ENCODE measurements around the gene VPS41.

Gene VPS41

DNA sequence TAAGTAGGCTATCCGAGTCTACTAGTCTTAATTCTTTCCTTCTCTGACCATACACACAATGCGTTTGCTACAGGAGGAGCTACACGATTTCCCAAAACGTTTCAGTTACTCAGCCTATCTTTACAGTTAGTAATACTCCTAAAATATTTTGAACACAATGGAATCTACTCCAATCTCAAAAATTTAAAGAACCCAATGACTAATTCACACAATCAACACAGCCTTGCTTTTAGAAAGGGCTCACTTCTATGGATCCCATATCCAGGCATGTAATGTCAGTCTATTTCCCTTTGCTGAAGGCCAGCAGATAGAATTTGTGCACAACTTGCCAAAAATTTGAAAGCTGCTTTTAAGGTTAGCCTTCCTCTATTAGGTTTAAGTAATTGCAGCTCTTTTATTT lies 107.2 kb downstream of the VPS41 start:
- DNase-seq (ENCODE audit: low read depth): no peak

DNA sequence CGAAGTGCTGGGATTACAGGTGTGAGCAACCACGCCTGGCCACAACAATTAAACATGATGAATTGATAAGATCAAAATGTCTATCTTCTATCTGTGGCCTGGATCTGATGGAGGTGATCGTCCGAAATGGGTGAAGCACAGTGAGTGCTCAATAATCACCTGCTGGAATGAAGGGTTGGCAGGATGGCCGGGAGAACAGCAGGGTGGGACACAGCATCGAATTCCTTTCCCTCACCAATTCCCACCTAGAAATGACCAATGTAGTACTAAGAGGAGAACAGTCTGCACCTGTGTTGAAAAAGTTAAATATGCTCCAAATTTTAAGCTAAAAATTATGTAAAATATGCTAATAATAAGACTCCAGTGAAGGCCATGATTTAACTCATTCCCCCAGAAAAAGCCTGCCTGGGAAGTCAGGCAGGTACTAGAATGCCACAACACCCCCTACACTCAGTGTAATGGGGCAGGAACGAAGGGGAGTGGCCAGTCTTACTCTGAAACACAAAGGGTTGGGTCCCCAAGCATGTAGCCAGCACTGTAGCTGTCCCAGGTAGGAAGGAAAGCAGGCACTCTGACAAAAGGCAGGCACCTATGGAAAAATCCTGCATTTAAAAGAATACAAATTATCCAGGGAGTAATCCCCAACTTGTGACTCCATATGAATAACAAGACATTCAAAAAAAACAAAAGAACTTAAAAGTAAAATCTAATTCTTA lies 110.3 kb downstream of the VPS41 start:
- no peak for DNase-seq (ENCODE audit: low read depth)

DNA sequence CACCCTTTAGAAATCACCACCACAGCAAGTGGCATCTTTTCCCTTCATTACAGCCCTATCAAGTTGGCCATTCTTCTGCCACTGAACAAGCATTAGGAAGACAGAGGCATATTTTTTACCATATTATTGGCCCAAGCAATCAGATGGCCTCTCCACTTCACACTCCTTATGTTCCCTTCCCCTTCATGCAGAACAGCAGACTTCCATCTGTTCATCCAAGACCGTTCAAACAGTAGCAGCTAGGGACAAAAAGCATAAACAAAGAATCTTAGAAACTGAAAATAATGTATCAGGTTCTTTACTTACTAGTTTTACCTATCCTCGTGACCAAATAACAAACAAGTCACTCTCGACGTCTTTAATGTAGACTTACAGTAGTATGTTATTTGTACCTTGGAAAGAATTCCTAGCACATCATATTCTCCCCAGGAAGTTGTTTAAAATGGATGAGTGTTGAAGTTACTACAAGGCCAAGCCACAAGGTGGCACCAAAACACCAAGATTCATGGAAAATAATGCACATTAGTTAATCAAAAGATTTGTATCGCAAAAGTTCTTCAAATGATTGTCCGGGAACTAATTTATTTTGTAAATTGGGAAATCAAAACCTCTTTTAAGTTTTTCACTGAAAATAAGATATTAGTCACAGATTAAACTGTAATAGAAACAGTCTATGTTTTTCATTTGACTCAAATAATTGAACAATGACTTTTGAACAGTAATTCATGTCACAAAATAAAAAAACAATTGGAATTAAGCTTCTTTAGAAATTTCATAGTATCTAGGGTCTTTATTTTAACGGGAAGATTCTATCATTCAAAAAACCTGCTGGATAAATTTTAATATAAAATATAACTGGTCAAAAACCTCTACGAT lies 112.1 kb downstream of the VPS41 start:
- peak; percentile 34 for DNase-seq (ENCODE audit: low read depth)

DNA sequence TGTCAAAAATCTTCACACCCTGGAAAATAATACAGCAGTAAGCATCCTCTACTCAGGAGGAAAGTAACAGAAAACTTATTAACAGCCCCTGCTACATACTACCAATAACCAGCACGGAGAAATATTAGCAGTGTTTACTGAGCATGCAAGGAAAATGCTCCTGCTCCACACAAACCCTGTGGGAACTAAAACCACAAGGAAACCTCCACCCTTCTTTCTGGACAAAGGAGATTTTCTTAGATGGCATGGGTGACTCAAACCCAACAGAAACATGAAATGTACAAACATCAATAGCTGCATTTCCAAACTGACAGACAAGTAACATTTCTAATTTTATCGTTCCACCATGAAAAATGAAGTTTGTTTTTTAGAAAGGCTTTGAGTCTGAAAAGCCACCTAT lies 113.4 kb downstream of the VPS41 start:
- no peak for DNase-seq (ENCODE audit: low read depth)

DNA sequence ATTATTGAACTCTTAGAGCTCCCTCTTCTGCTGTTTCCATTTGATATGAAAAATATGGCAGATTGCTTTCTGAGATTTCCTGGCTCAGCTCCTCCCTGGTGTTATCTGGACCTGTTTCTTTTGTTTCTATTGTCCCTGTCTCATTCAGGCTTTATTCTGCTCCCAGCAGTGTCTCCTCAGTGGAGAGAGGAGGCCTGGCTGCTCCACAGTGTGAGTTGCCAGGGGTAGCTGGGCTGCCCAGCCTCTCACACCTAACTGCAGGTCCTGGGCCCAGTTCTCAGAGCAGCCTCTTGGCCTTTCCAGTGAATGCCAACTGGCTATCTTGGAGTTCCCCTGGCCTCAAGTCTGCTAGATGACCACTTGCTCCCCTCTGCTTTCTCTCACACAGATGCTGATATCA lies 127.0 kb downstream of the VPS41 start:
- DNase-seq (ENCODE audit: low read depth): no peak

DNA sequence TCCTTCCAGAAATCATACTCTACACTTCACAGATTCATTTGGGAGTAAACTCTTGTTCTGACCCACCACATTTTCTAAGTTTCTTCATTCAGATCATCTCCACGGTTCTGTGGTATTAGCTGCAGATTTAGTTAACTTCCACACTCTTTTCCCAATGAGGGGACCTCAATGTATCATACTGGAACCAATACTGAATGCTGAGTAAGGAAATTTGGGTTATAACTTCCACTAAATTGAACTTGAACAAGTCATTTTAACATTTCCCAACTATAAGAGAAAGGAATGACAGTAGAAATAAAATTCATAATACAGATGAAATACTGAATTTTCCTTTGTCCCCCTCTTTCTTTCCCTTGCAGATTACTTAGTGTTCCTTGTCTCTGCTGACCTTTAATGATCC lies 131.4 kb downstream of the VPS41 start:
- no peak for DNase-seq (ENCODE audit: low read depth)

DNA sequence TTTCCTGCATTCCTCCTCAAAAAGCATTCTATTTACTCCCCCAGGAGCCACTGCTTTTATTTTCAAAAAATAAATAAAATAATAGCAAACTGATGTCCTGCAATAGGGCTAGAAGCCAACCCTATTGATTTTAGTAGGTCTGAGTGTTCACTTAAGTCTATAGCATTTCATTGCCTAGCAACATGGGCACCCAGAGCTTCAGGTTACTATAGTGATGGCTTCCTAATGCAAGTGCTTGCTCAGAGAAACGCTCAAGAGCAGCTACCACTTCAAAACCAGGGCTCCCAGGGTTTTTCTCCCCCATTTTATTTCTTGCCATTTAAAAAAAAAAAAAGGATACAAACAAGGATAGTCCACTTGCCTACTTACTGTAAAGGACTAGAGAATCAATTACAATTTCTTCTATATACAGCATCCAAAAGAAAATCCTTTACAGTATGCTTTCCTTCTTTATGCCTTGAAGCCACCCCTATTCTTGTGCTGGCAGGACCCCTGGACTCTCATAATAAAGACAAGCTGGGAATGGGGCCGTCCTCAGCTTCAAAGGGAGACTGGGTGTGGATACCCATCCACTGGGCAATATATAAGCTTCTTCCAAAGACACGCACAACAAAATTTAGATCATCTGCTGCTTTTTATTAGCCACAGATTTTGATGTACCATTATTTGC lies 133.3 kb downstream of the VPS41 start:
- no peak for DNase-seq (ENCODE audit: low read depth)

DNA sequence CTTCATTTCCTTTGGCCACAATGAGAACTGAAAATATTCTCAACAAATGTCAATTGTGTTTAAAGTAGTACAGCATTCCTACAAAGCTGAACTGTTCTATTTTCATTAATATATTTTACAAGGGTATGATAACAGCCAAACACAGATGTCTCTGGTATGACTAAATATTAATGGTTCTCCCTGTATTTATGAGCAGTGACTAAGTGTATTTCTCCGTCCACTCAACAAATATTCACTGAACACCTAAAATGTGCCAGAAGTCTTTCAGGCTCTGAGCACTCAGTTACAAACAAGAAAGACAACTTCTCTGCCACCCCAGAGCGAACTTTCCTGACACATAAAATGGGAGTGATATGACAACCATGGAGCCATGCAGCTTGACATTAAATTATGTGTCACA lies 135.6 kb downstream of the VPS41 start:
- DNase-seq (ENCODE audit: low read depth): no peak

DNA sequence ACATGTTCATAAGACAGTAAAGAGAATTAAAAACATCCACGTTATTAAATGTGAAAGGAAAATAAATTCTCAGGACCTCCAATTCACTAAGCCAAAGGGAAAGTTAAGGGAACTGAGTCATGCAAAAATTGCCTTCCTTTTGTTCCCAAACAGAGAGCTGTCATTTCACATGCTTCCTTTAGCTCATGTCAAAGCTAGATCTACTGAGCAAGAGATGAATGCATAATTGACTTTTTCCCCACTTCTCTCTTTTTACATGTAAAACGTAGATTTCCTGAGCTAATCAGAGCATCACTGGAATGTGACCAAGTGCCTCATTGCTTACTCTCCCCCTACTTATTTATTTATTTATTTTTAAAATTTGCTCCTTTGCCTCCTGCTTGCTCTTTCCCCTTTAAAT lies 148.8 kb downstream of the VPS41 start:
- DNase-seq (ENCODE audit: low read depth): no peak

DNA sequence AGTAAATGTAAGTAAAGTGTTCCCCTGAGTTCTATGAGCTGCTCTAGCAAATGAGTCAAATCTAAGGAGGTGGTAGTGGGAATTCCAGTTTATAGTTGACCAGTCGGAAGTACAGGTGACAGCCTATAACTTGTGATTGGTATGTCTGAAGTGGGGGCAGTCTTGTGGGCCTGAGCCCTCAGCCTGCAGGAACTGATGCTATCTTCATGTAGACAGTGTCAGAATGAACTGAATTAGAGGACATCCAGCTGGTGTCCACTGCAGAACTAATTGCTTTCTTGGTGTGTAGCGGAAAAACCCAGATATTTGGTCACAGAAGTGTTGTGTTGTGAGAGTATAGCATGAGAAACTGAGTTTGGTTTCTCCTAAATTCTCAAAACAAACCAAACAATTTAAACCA lies 150.0 kb downstream of the VPS41 start:
- DNase-seq (ENCODE audit: low read depth): no peak

DNA sequence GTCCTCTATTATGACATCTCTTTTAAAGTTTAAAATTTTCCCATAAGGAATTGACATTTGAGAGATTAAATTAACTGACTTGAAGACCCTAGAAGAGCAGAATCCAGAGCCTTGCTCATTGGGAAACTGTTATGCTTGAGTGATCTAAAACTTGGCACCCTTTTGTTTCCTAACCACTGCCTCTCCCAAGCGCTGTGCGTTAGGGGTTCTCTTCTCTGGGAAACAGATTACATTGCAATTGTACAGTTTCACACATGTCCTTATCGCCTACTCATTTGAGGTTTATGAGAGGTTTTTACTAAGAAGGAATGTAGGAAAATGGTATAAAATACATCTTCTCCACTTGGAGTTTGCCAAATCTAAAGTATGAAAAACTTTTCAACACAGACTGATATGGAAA lies 151.1 kb downstream of the VPS41 start:
- DNase-seq (ENCODE audit: low read depth): no peak

DNA sequence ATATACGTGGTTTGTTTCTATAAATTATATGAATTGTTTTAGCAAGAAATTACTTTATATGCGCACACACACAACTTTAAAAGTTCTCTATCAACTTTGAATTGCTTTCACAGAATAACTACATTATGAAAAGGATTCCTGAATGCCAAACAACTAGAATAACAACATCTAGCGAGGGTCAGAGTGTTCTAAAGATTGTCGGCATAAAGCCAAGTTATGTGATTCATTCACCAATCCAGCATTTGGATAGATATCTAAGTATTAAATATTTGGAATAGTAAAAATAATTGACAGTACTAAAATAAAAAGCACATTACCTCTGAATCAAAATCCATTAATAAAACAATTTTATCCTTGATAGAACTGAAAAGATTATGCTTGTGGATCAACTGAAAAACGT lies 152.5 kb downstream of the VPS41 start:
- DNase-seq (ENCODE audit: low read depth): no peak

DNA sequence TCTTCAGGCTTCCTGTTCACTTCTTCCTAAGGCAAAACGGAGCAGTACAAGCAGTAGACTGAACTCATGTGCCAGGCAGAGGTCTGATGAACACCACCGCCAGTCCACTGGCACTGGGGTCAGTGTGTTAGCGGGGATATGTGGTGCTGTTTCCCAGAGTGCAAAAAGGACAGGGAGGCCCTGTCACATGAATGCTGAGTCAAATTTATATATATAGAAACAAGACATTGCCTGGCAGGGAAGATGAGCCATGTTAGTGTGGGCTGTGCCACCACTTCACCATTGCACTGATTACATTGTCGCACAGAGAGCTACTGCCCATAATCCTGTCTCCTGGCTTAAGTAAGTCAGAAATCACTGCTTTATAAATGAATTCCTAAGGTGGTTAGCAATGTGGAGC lies 155.6 kb downstream of the VPS41 start:
- DNase-seq (ENCODE audit: low read depth): no peak

DNA sequence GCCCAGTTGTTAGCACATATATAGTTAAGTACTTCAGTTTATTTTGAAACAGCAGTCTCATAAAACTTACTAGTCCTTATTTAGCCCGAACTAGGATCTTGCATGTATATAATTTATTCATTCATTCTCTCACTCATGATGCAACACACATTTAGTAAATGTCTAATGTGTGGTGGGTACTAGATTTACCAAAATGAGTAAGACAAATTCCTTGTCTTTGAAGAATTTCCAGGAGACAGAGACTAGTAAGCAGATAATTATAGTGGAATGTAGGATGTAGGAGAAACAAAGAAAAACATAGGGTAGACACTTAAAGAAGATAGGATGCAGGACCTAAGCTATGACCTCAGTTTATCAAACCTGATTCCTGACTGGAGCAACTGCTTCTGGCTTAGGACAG lies 157.6 kb downstream of the VPS41 start:
- DNase-seq (ENCODE audit: low read depth): no peak

DNA sequence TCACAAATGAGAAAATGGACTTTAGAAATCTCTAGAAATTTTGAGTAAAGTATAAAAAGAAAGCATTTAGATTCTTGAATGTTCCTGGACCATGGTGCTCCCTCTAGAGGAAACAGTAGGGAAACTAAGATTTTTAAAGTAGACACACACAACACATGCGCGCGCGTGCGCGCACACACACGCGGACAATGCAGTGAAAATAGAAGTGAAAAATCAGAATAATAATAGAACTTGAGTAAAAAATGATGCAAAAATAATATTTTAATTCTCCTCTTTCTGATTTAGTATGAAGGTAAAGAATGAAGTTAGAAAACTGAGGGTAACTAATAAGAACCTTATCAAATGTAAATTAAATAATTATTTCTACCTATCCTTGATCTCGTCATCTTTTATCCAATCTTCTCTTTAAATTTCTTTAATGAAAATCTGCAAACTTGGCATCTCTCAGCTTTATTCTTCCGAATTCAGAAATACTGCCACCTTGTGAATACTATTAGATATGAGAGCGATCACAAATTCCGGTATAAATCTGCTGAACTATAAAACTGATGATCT lies 160.9 kb downstream of the VPS41 start:
- DNase-seq (ENCODE audit: low read depth): no peak

DNA sequence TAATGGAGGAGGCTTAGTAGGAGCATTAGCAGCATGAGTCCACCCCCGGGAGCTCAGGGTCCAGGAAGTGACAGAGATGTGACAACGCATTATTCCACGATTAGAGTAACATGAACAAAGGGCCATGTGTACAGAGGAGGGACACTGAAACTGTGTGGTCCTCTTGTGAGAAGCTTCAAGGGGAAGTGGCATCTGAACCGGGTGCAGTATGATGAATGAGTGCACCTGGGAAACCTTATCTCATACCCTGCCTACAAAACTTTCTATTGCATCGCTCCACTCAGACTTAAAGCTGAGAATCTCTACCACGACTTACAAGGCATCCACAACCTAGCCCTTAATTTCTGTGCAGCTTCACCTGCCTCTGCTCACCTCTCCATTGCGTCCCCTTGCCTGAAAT lies 162.6 kb downstream of the VPS41 start:
- no peak for DNase-seq (ENCODE audit: low read depth)

DNA sequence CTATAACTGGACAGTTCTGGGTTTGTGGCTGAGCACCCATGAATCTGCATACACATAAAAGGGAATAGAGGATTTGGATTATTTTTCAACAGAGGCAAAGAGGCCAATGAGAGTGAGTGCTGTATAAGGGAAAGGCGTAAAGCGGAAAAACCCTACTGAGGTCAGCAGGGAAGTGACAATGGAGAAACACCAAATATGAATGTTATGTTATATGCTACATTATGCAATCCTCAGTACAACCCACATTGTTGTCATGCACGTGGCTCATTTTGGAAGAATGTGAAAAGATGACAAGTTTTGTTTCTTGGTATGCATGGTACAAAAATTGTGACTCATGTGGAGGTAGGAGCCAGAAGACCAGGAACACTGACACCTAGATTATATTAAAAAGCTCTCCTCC lies 164.2 kb downstream of the VPS41 start:
- DNase-seq (ENCODE audit: low read depth): no peak

DNA sequence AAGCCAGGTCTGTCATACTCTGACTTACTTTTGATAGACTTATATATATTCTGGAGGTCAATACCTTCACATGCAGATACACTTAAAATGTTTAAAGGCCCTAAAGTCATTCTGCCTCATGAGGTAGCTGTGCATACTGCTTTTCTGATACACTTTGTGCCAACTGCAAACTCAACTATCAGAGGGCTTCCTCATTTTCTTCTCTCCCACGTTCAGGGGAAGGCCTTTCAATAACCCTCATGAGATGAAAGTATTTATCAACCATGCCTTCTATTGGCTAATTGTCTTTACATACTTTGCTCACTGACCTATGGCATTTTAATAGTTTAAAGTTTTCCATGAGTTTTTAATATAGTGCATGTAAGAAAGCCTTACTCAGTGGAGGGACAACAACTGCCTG lies 165.1 kb downstream of the VPS41 start:
- DNase-seq (ENCODE audit: low read depth): no peak

DNA sequence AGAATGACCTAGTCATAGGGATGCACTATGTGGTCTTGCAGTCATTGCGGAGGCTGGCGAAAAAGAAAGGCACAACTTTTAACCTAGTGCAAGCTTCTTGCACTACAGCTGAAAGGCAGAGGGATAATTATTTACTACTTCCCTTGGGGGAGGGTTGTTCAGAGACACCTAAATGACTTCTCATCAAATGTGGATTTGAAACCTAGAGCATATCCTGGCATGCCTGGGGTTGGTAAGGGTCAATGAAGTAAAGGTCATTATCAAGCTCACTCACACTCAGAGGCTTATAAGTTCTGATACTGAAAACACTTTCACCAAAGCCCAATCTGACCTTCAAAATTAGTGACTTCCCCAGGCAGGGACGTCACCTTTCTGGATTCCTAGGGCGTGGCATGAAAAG lies 168.9 kb downstream of the VPS41 start:
- no peak for DNase-seq (ENCODE audit: low read depth)

DNA sequence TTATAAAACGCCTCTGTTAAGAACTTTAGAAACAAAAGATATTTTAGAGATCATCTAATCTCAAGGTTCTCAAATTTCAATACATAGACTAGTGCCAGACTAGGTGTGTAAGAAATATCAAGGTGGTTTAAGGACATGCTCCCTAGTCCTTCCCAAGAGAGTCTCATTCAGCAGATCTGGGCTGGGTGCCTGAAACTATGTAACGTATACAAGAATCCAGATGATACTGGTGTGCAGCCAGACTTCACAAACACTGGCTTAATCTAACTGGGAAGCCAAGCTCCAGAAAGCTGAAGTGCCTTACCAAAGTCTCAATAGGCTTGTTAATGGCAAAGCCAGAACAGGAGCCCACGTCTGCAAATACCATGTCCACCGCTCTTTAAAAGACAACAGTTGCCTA lies 172.9 kb downstream of the VPS41 start:
- no peak for DNase-seq (ENCODE audit: low read depth)

DNA sequence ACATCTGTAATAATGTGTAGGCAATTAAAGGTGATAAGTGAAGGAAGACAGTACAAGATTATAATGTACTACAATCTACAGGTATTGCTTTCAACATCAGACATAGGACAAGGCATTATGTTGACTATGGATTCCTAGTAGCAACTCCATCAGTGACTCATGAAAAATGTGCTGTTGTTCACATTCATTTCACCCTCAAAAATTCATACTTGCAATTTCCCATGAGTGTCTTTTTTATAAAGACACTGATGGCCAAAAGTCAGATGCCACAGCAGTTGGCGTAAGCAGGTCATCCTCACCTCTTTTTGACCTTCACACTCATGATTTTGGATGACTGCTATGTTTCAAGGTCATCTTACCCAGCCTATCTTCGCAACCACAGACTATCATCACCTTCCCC lies 177.8 kb downstream of the VPS41 start:
- no peak for DNase-seq (ENCODE audit: low read depth)

DNA sequence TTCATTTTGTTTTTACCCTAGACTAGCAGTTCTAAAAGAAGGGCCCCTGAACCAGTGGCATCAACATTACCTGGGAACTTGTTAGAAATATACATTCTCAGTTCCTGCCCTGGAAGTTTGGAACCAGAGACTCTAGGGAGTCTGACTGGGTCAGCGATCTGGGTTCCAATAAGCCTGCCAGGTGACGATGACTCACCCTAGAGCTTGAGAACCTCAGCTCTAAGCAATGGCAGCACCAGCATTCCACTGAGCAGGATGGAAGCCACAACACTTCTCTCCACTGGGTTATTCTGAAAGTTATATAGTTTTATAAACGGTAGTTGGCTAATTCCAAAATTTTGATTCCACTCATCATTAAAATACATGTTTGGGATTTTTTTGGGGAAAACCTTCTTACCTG lies 180.8 kb downstream of the VPS41 start:
- DNase-seq (ENCODE audit: low read depth): no peak
